GM19099 (cell line): ENCODE results near the gene CCL22.

Source experiments
- POLR2A ChIP-seq: IDR thresholded peaks from 3 replicates; pipeline ENCODE4 v1.6.1; 2011; ENCODE audit warnings: low read depth; ENCODE audit not compliant: insufficient read length; ENCODE audit errors: extremely low read depth

The CCL22 gene

GRCh38 chr16:57413733-57414132 is 55.1 kb downstream of the CCL22 start:
- TF ChIP-seq POLR2A: no peak
